Thoracic aorta (tissue), 2 donors: ENCODE data around the gene TSHZ2. TPM values are rescaled to one million over a fixed set of nuclear protein-coding genes. Genes with fewer than 3 reads are reported as not detected.

Experiments
- ATAC-seq: fragments of 150-250 bp; one replicate; pipeline ENCODE4 v1.8.0; 2017; ENCODE audit warnings: low read depth; ENCODE audit not compliant: insufficient number of reproducible peaks, low FRiP score
- DNase-seq: peaks from one replicate; pipeline ENCODE4 v3.0.0-alpha.2; 2020; ENCODE audit warnings: low spot score
- H3K27ac ChIP-seq, 2 donors: fragments of 200-600 bp; sonication (generic); 1 replicate in 1 of 2; 2 replicates in 1 of 2; pipeline ENCODE4 v1.5.1; 2016; ENCODE audit warnings: mild to moderate bottlenecking in 2 of 2, moderate library complexity in 2 of 2
- H3K27me3 ChIP-seq: fragments of 200-600 bp; sonication (generic); replicated peaks from 2 replicates; pipeline ENCODE4 v1.6.0; 2016; ENCODE audit warnings: mild to moderate bottlenecking; ENCODE audit not compliant: insufficient read depth
- H3K36me3 ChIP-seq: fragments of 200-600 bp; sonication (generic); one replicate; pipeline ENCODE4 v1.5.1; 2016
- H3K4me1 ChIP-seq, 2 donors: fragments of 200-600 bp; sonication (generic); 1 replicate in 1 of 2; 2 replicates in 1 of 2; pipeline versions ENCODE4 v1.5.1 to v1.6.0; 2016; ENCODE audit warnings: low read depth in 2 of 2, mild to moderate bottlenecking in 1 of 2; ENCODE audit not compliant: control insufficient read depth in 1 of 2
- H3K4me3 ChIP-seq: fragments of 200-600 bp; sonication (generic); 2 replicates; pipeline ENCODE4 v1.5.1; 2016; ENCODE audit warnings: mild to moderate bottlenecking
- H3K9me3 ChIP-seq: fragments of 200-600 bp; sonication (generic); 2 replicates; pipeline ENCODE4 v1.5.1; 2016
- total RNA-seq, 2 donors: library from RNA; depleted of rRNA; stranded (reverse); fragments of >200 nt; gene quantifications; one replicate each; pipeline versions ENCODE4 v1.1.0 to v1.2.3, GENCODE V29; 2016
- TF ChIP-seq, protein P1 (sequence below): fragments of 200-600 bp; sonication (generic); IDR thresholded peaks from one replicate; pipeline ENCODE4 v1.5.1; 2019; ENCODE audit warnings: antibody characterized with exemption

Gene TSHZ2, protein sequence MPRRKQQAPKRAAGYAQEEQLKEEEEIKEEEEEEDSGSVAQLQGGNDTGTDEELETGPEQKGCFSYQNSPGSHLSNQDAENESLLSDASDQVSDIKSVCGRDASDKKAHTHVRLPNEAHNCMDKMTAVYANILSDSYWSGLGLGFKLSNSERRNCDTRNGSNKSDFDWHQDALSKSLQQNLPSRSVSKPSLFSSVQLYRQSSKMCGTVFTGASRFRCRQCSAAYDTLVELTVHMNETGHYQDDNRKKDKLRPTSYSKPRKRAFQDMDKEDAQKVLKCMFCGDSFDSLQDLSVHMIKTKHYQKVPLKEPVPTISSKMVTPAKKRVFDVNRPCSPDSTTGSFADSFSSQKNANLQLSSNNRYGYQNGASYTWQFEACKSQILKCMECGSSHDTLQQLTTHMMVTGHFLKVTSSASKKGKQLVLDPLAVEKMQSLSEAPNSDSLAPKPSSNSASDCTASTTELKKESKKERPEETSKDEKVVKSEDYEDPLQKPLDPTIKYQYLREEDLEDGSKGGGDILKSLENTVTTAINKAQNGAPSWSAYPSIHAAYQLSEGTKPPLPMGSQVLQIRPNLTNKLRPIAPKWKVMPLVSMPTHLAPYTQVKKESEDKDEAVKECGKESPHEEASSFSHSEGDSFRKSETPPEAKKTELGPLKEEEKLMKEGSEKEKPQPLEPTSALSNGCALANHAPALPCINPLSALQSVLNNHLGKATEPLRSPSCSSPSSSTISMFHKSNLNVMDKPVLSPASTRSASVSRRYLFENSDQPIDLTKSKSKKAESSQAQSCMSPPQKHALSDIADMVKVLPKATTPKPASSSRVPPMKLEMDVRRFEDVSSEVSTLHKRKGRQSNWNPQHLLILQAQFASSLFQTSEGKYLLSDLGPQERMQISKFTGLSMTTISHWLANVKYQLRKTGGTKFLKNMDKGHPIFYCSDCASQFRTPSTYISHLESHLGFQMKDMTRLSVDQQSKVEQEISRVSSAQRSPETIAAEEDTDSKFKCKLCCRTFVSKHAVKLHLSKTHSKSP (N-terminal part only)
- total RNA-seq = 10 to 100 TPM in 1 of 2 donors, 1 to 10 TPM in 1; 8.4 to 32.6 TPM

DNA sequence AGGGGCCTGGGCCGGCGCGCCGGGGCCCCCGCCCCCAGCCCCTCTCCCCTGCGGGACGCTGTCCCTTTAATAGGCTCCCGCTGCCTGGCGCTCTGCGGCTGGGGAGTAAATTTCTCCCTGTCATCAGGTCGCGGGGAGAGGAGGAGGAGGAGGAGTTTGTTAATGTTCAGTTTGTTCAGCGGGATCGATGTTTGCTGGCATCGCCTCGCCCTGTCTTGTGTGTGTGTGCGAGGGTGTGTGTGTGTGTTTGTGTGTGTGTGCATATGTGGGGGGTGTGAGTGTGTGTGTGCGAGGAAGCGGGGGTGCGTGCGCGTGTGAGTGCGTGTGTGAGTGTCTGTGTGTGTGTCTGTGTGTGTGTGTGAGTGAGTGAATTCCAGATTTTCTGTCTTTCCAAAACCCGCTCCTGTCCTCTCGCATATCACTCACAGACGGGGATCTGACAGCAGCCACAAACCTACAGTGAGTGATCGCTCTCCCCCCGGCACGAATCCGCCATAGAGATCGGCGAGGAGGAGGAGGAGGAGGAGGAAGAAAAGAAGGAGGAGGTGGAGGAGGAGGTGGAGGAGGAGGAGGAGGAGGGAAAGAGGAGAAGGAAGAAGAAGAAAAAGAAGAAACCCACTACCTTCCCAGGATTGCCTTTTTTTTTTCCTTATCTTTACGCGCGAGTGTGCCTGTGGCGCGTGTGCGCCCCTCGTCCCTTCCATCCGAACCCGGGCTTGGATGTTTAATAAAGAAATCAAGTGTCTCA is at the start of gene TSHZ2:
Gene TSHZ2 (plus strand): TSS at position 169 of the 748 bp plus-strand sequence. CDS start 936 bp downstream, outside the sequence.
- no peak for ATAC-seq
- no peaks in the 10 kb centered on the region for H3K4me1 ChIP-seq
- TF ChIP-seq, protein P1, sequence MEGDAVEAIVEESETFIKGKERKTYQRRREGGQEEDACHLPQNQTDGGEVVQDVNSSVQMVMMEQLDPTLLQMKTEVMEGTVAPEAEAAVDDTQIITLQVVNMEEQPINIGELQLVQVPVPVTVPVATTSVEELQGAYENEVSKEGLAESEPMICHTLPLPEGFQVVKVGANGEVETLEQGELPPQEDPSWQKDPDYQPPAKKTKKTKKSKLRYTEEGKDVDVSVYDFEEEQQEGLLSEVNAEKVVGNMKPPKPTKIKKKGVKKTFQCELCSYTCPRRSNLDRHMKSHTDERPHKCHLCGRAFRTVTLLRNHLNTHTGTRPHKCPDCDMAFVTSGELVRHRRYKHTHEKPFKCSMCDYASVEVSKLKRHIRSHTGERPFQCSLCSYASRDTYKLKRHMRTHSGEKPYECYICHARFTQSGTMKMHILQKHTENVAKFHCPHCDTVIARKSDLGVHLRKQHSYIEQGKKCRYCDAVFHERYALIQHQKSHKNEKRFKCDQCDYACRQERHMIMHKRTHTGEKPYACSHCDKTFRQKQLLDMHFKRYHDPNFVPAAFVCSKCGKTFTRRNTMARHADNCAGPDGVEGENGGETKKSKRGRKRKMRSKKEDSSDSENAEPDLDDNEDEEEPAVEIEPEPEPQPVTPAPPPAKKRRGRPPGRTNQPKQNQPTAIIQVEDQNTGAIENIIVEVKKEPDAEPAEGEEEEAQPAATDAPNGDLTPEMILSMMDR = no peak
- no peaks in the 10 kb centered on the region for H3K9me3 ChIP-seq
- no peaks in the 10 kb centered on the region for H3K36me3 ChIP-seq
- DNase-seq = no peak
- H3K27ac ChIP-seq = peak within 1 kb of the TSS in 1 of 2 donors; percentile 35
- H3K4me3 ChIP-seq = peak within 1 kb of the TSS; percentile 55
- H3K27me3 ChIP-seq = no peaks in the 10 kb centered on the region

GRCh38 chr20:52922436-52922835 is 49.7 kb upstream of the TSHZ2 start:
- no peak overlapping the region for H3K27ac ChIP-seq
- DNase-seq (no peak), ATAC-seq (no peak)
- no peak overlapping the region for H3K4me3 ChIP-seq
- no peaks in the 10 kb centered on the region for H3K36me3 ChIP-seq
- TF ChIP-seq, protein P1 = no peak
- H3K4me1 ChIP-seq = no peaks in the 10 kb centered on the region
- no peaks in the 10 kb centered on the region for H3K27me3 ChIP-seq
- no peaks in the 10 kb centered on the region for H3K9me3 ChIP-seq

- ATAC-seq (no peak), DNase-seq (no peak)
- H3K36me3 ChIP-seq = no peaks in the 10 kb centered on the region
- no peak overlapping the region for H3K4me3 ChIP-seq
- H3K4me1 ChIP-seq = no peaks in the 10 kb centered on the region
- no peaks in the 10 kb centered on the region for H3K27me3 ChIP-seq
- TF ChIP-seq, protein P1 = no peak
- no peak overlapping the region for H3K27ac ChIP-seq
- no peaks in the 10 kb centered on the region for H3K9me3 ChIP-seq
Observed at GRCh38 chr20:52923123-52923937, 48.8 kb upstream of the TSHZ2 start.

DNA sequence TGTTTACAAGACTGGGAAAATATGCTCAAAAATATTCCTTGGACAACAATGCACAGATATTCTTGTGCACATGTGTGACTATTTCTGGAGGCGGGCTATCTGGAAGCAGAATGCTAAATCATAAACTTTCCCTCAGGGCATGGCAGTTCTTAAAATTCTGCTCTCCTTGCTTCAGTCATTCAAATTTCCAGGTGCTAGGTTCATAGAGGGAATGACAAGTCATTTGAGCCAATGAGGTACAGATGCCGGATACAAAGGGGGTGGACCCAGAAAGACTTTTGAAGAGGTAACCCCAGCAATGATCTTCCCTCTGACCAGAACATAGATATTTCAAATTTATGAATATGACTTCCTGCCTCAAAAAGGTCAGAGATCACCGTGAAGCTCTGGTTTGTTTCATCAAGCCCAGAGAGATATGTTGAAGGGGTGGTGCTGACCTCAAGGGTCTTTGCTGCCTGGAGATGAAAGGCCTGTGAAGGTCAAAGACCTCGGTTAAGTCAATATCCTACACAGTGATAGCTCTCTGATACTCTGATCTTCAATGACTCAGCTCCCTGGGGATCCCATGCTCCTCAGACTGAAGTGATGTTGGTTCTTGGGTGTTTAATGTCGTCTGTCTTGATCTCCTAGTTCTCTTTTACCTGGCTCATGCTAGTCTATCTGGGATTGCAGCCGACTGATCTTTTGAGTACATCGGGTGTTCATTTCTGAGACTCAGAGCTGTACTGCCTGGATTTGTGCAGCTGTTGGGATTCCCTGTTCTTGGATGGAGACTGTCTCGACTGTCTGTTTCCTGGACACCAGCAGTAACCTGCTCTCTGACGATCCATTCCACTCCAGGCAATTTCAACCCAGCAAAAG is 47.5 kb upstream of the TSHZ2 start:
- H3K27ac ChIP-seq = no peak overlapping the region
- no peak overlapping the region for H3K4me3 ChIP-seq
- H3K4me1 ChIP-seq = no peaks in the 10 kb centered on the region
- TF ChIP-seq, protein P1 = no peak
- DNase-seq (no peak), ATAC-seq (no peak)
- no peaks in the 10 kb centered on the region for H3K36me3 ChIP-seq
- H3K9me3 ChIP-seq = no peaks in the 10 kb centered on the region
- no peaks in the 10 kb centered on the region for H3K27me3 ChIP-seq
